Parathyroid adenoma (tissue), 2 donors: ENCODE data around the gene NPPA.

Experiments
- H2AFZ ChIP-seq: fragments of 300-600 bp; sonication (generic); one replicate; pipeline ENCODE4 v1.7.0; 2017; ENCODE audit warnings: antibody characterized with exemption, mild to moderate bottlenecking
- H3K27ac ChIP-seq: fragments of 300-600 bp; sonication (generic); one replicate; pipeline ENCODE4 v1.7.0; 2017
- H3K27me3 ChIP-seq: fragments of 300-600 bp; sonication (generic); one replicate; pipeline ENCODE4 v1.7.0; 2017; ENCODE audit warnings: low read length; ENCODE audit not compliant: control insufficient read depth, insufficient read depth
- H3K36me3 ChIP-seq: fragments of 300-600 bp; sonication (generic); one replicate; pipeline ENCODE4 v1.7.0; 2017; ENCODE audit warnings: low read length; ENCODE audit not compliant: control insufficient read depth, insufficient read depth
- H3K4me1 ChIP-seq: fragments of 300-600 bp; sonication (generic); one replicate; pipeline ENCODE4 v1.7.0; 2017; ENCODE audit warnings: control low read depth
- H3K4me2 ChIP-seq: fragments of 300-600 bp; sonication (generic); one replicate; pipeline ENCODE4 v1.7.0; 2017; ENCODE audit warnings: low read length
- H3K4me3 ChIP-seq: fragments of 300-600 bp; sonication (generic); one replicate; pipeline ENCODE4 v1.7.0; 2017; ENCODE audit warnings: low read depth, low read length
- H3K79me2 ChIP-seq: fragments of 300-600 bp; sonication (generic); one replicate; pipeline ENCODE4 v1.7.0; 2017; ENCODE audit warnings: control low read depth
- H3K9ac ChIP-seq: fragments of 300-600 bp; sonication (generic); one replicate; pipeline ENCODE4 v1.7.0; 2017; ENCODE audit warnings: mild to moderate bottlenecking
- H3K9me3 ChIP-seq: fragments of 300-600 bp; sonication (generic); one replicate; pipeline ENCODE4 v1.7.0; 2017; ENCODE audit warnings: low read length; ENCODE audit not compliant: control insufficient read depth
- CTCF ChIP-seq: fragments of 300-600 bp; sonication (generic); IDR thresholded peaks from one replicate; pipeline ENCODE4 v1.7.0; 2017; ENCODE audit warnings: antibody characterized with exemption, mild to moderate bottlenecking
- donor health status: primary hyperparathyroidism.

The NPPA gene

GRCh38 chr1:11869650-11870207 lies 22.1 kb upstream of the NPPA start:
- Histone ChIP-seq H3K4me2 (no peak overlapping the region), H2AFZ (no peak overlapping the region), H3K27me3 (no peaks in the 10 kb centered on the region), H3K9ac (no peak overlapping the region), H3K27ac (no peak overlapping the region), H3K36me3 (no peaks in the 10 kb centered on the region), H3K79me2 (no peaks in the 10 kb centered on the region), H3K4me3 (no peak overlapping the region), H3K9me3 (no peaks in the 10 kb centered on the region), H3K4me1 (peaks cover 15% of the 10 kb centered on the region)
- no peak for TF ChIP-seq CTCF

- no peak overlapping the region for H3K4me2 ChIP-seq
- no peak overlapping the region for H2AFZ ChIP-seq
- H3K36me3 ChIP-seq: no peaks in the 10 kb centered on the region
- no peaks in the 10 kb centered on the region for H3K79me2 ChIP-seq
- H3K9ac ChIP-seq: no peak overlapping the region
- peaks cover 9% of the 10 kb centered on the region for H3K4me1 ChIP-seq
- H3K27me3 ChIP-seq: no peaks in the 10 kb centered on the region
- no peak overlapping the region for H3K4me3 ChIP-seq
- no peak overlapping the region for H3K27ac ChIP-seq
- H3K9me3 ChIP-seq: no peaks in the 10 kb centered on the region
- TF ChIP-seq CTCF: no peak
Observed at GRCh38 chr1:11869104-11869503, 21.5 kb upstream of the NPPA start.

GRCh38 chr1:11868331-11868980 lies 20.9 kb upstream of the NPPA start:
- no peak for TF ChIP-seq CTCF
- H3K9ac ChIP-seq: no peak overlapping the region
- H2AFZ ChIP-seq: no peak overlapping the region
- no peak overlapping the region for H3K27ac ChIP-seq
- H3K36me3 ChIP-seq: no peaks in the 10 kb centered on the region
- no peak overlapping the region for H3K4me2 ChIP-seq
- no peaks in the 10 kb centered on the region for H3K9me3 ChIP-seq
- no peaks in the 10 kb centered on the region for H3K79me2 ChIP-seq
- H3K4me3 ChIP-seq: no peak overlapping the region
- H3K4me1 ChIP-seq: peaks cover 2% of the 10 kb centered on the region
- H3K27me3 ChIP-seq: no peaks in the 10 kb centered on the region

- H3K9ac ChIP-seq: no peak overlapping the region
- no peaks in the 10 kb centered on the region for H3K36me3 ChIP-seq
- H3K9me3 ChIP-seq: no peaks in the 10 kb centered on the region
- no peak overlapping the region for H3K27ac ChIP-seq
- no peaks in the 10 kb centered on the region for H3K79me2 ChIP-seq
- no peaks in the 10 kb centered on the region for H3K27me3 ChIP-seq
- no peak for TF ChIP-seq CTCF
- no peak overlapping the region for H3K4me3 ChIP-seq
- no peaks in the 10 kb centered on the region for H3K4me1 ChIP-seq
- no peak overlapping the region for H3K4me2 ChIP-seq
- H2AFZ ChIP-seq: no peak overlapping the region
Observed at GRCh38 chr1:11862890-11863289, 15.3 kb upstream of the NPPA start.

- Histone ChIP-seq H3K79me2 (no peaks in the 10 kb centered on the region), H2AFZ (no peak overlapping the region), H3K4me1 (no peaks in the 10 kb centered on the region), H3K4me3 (no peak overlapping the region), H3K9ac (no peak overlapping the region), H3K27ac (no peak overlapping the region), H3K36me3 (no peaks in the 10 kb centered on the region), H3K4me2 (no peak overlapping the region), H3K27me3 (no peaks in the 10 kb centered on the region), H3K9me3 (no peaks in the 10 kb centered on the region)
- no peak for TF ChIP-seq CTCF
Observed at GRCh38 chr1:11860587-11860986, 13.0 kb upstream of the NPPA start.
